AG08396 (cell line): ENCODE results near the gene MTUS2.

Source experiments
- DNase-seq: peaks from one replicate; pipeline ENCODE4 v3.0.0; 2012; ENCODE audit warnings: low spot score, mixed read lengths

Gene MTUS2

GRCh38 chr13:29402166-29402636, 582.1 kb downstream of the MTUS2 start:
- DNase-seq = no peak

- DNase-seq = no peak
Measured at GRCh38 chr13:29405401-29405800, 585.3 kb downstream of the MTUS2 start.

- DNase-seq = no peak
Measured at GRCh38 chr13:29411481-29411880, 591.3 kb downstream of the MTUS2 start.

GRCh38 chr13:29418026-29418425, 597.9 kb downstream of the MTUS2 start:
- DNase-seq = no peak

- no peak for DNase-seq
Measured at GRCh38 chr13:29421118-29421517, 601.0 kb downstream of the MTUS2 start.

GRCh38 chr13:29422015-29422414, 601.9 kb downstream of the MTUS2 start:
- DNase-seq = no peak

GRCh38 chr13:29423050-29423449, 602.9 kb downstream of the MTUS2 start:
- no peak for DNase-seq

- DNase-seq = no peak
Measured at GRCh38 chr13:29427937-29428309, 607.8 kb downstream of the MTUS2 start.

GRCh38 chr13:29428310-29429181, 608.4 kb downstream of the MTUS2 start:
- DNase-seq = peak; percentile 19

GRCh38 chr13:29429286-29429900, 609.3 kb downstream of the MTUS2 start:
- DNase-seq = no peak

GRCh38 chr13:29434217-29434945, 614.2 kb downstream of the MTUS2 start:
- DNase-seq = no peak

GRCh38 chr13:29435125-29435911, 615.2 kb downstream of the MTUS2 start:
- DNase-seq = peak; percentile 68

- DNase-seq = peak; percentile 23
Measured at GRCh38 chr13:29436291-29436690, 616.2 kb downstream of the MTUS2 start.

- DNase-seq = no peak
Measured at GRCh38 chr13:29436721-29437280, 616.7 kb downstream of the MTUS2 start.

- DNase-seq = no peak
Measured at GRCh38 chr13:29438769-29439168, 618.6 kb downstream of the MTUS2 start.

- no peak for DNase-seq
Measured at GRCh38 chr13:29439601-29440388, 619.7 kb downstream of the MTUS2 start.

- DNase-seq = no peak
Measured at GRCh38 chr13:29441306-29441705, 621.2 kb downstream of the MTUS2 start.

GRCh38 chr13:29446016-29446415, 625.9 kb downstream of the MTUS2 start:
- DNase-seq = no peak

GRCh38 chr13:29448174-29448573, 628.0 kb downstream of the MTUS2 start:
- no peak for DNase-seq

- no peak for DNase-seq
Measured at GRCh38 chr13:29449726-29450125, 629.6 kb downstream of the MTUS2 start.

GRCh38 chr13:29451976-29452375, 631.8 kb downstream of the MTUS2 start:
- DNase-seq = no peak
